GM18498 (cell line): Measurements from ENCODE around the gene ROPN1L.

Experiments
- ATAC-seq: cut with Tn5 transposase; IDR thresholded peaks from one replicate; pipeline ENCODE4 v1.9.1; 2021; ENCODE audit warnings: mild to moderate bottlenecking, moderate library complexity; ENCODE audit not compliant: unreplicated experiment

The ROPN1L gene

GRCh38 chr5:10457682-10458574 lies 16.2 kb downstream of the ROPN1L start:
- ATAC-seq, result no peak

DNA sequence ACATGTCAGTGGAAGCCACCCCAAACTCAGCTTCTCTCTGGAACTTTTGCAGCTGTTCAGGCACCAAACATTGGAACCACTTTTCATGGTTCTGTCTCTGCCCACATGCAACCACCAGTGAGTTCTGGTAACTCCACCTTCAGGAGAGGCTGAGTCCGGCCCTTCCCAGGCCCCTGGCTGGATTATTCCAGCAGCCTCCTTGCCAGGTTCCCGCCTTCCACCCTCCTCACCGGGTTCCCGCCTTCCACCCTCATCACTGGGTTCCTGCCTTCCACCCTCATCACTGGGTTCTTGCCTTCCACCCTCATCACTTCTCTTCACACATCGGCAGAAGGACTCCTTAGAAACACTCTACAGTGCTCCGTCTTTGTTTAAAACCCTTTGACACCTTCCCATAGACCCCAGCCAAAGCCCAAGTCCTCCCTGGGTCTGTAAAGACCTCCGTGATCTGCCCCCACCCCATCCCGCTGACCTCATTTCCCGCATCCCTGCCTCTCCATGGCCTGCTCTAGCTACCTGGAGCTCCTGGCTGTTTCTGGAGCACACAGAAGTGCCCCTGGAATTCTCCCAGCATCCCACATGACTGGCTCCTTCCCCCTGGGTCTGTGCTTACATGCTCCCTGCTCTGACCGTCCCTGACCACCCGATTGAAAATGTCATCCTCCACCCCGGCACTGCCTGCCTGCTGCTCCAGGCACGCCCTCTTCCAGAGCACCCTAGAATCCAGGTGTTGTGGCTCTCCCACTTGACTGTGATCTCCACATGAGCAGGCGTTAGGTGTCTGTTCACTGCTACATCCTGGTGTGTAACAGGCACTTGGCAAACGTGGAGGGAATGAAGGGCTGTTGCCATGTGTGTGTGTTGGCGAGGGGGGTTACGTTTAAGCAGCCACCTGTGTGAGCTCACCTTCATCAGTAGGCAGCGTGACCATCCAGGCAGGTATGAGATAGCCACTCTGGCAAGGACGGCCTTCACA lies 17.7 kb downstream of the ROPN1L start:
- no peak for ATAC-seq

- ATAC-seq, result no peak
Measured at GRCh38 chr5:10460252-10460906, 18.7 kb downstream of the ROPN1L start.

DNA sequence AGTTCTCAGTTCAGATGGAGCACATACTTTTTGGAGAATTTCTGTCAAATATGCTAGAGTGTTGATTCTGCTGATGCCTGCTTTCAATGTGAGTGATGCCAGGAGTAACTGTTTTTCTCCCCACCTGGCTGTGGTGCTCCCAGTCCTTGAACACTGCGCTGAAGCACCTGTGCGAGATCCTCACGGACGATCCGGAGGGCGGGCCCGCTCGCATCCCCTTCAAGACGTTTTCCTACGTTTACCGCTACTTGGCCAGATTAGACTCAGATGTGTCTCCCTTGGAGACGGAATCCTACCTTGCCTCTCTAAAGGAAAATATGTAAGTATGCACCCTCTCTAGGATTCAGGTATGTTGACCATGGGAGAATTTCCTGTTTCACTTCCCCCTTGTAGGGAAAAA lies 19.4 kb downstream of the ROPN1L start:
- no peak for ATAC-seq

DNA sequence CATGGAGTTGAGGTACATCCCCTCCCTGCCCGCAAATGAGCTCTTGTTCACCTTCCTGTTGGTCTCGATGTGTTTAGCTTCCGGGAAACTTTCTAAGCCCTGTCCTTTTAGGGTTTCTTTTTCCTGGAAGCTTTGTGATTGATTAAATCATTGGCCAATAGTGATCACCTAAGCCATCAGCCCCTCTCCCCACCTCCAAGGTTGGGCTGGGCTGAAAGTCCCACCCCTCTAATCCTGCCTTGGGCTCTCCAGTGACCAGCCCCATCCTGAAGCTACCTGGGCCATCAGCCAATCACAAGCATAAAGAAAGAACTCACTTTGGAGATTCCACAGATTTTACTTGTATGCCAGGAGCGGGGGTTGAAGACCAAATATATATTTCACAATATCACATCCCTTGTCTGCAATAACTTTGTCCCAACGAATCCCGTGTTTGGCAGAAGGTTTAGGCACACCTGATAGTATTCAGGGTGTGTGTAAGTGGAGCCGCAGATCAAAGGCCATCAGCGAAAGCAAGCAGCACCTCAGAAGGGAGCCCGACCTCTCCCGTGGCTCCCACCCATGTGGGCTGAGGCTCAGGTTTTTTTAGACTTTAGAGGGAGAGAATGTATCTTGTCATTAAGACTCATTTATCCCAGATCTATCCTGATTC lies 20.4 kb downstream of the ROPN1L start:
- ATAC-seq, result no peak

DNA sequence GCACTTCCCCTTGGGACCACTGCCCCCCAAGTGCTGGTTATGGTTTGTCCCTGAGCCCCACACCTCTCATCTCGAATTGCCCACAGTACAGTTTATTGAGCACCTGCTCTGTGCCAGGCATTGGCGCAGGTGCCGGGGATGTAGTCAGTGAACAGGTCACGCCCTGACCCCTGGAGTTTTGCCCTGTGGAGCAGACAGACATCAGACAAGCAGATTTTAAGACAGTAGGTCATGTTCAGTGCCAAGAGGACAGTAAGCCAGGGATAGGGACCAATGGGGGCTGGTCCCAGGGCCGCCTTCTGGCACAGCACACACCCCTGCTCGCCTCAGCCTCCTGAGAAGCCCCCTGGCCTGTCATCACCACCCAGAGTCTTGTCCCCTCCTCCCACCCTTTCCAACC lies 21.9 kb downstream of the ROPN1L start:
- no peak for ATAC-seq

GRCh38 chr5:10464173-10464572 lies 22.5 kb downstream of the ROPN1L start:
- no peak for ATAC-seq

GRCh38 chr5:10465726-10466125 lies 24.0 kb downstream of the ROPN1L start:
- no peak for ATAC-seq

- no peak for ATAC-seq
Measured at GRCh38 chr5:10466446-10467073, 24.9 kb downstream of the ROPN1L start.

- ATAC-seq, result no peak
Measured at GRCh38 chr5:10467281-10468198, 25.9 kb downstream of the ROPN1L start.

GRCh38 chr5:10468256-10468655 lies 26.6 kb downstream of the ROPN1L start:
- no peak for ATAC-seq

DNA sequence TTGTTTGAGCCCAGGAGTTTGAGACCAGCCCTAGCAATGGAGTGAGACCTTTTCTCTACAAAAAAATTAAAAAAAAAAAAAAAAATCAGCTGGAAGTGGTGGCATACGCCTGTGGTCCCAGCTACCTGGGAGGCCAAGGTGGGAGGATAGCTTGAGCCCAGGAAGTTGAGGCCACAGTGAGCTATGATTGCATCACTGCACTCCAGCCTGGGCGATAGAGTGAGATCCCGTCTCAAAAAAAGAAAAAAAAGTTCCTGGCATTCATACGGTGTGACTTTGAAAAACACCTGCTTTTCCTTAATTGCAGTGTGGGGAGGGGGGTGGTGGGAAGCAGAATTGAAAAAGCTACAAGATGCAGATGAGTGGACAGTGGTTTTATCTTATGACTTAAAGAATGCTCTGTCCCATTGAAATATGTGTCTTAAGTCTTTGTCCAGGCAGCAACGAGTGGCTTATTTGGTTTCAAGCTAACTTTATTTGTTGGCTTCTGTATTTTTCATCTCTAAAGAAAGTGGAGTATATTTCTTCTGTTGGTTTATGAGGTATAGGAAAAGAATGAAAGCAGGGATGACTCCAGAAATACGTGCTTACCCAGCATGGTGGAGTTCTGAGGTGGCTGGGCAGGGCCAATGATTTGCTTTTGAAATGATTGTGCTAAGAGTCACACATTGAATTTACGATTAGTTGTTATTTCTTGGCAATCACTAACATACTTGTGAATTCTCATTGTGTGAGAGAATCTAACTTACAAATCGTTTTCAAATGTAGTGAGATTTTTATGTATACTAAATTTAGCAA lies 27.8 kb downstream of the ROPN1L start:
- no peak for ATAC-seq

DNA sequence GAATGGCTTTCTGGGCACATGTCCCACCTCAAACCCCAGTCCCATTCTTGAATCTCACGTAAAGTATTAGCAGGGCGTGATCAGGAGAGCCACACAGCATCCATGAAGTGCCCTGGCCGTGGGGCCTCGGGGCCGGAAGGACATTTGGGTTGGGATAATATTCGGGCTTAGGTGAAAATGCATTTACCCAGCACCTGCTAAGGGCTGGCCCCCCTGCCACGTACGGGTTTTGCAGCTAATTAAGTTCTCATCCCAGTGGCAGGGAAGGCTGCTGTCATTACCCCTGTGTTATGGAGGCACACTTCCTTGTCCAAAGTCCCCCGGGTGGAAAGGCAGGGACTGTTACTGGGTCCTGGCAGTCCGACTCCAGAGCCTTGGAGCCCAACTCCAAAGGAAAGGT lies 29.0 kb downstream of the ROPN1L start:
- ATAC-seq, result no peak

GRCh38 chr5:10471677-10472076 lies 30.0 kb downstream of the ROPN1L start:
- no peak for ATAC-seq

GRCh38 chr5:10474521-10475075 lies 32.9 kb downstream of the ROPN1L start:
- no peak for ATAC-seq

GRCh38 chr5:10475931-10476676 lies 34.4 kb downstream of the ROPN1L start:
- no peak for ATAC-seq

- no peak for ATAC-seq
Measured at GRCh38 chr5:10476878-10477277, 35.2 kb downstream of the ROPN1L start.
